Dedifferentiated amniotic fluid mesenchymal stem cell (primary cell): ENCODE measurements around the gene HGS.

Experiments used
- DNase-seq: peaks from one replicate; pipeline ENCODE4 v3.0.0-alpha.2; 2016; ENCODE audit errors: extremely low spot score

The HGS gene

GRCh38 chr17:81683584-81684441 lies at the start of gene HGS, which contains the start of gene ARL16:
Gene HGS (plus strand): TSS chr17:81684011. CDS start chr17:81684067, 56 bp downstream.
Gene ARL16 (minus strand): TSS chr17:81683797. CDS start chr17:81683753, 44 bp downstream.
- peak; percentile 99 for DNase-seq

DNA sequence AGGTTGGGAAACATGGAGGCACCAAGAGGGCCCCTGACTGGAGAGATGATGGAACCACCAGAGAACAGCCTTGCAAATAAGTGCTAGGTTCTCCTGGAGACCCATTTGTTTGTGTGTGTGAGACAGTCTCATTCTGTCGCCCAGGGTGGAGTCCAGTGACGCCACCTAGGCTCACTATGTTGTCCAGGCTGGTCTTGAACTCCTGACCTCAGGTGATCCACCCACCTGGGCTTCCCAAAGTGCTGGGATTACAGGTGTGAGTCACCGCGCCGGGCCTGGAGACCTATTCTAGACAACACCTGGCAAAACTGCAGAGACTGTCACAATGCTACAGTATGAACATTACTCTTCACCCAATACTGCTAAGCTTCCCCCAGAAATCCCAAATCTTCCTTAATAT lies 48.4 kb upstream of the HGS start:
- no peak for DNase-seq

DNA sequence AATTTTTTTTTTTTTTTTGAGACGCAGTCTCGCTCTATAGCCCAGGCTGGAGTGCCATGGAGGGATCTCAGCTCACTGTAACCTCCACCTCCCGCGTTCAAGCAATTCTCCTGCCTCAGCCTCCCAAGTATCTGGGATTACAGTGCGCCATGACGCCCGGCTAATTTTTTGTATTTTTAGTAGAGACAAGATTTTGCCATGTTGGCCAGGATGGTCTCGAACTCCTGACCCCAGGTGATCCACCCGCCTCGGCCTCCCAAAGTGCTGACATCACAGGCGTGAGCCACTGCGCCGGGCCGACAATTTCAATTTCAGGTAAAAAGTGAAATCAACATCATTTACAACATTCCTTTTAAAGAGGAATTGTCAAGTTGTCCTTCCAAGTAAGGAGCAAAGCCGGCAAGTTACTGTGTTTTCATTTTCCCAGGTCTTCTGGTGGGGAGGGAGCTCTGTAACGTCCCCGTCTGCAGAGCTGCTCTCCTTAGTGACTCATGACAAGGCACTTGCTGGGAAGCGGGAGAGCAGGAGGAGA lies 47.8 kb upstream of the HGS start:
- DNase-seq: peak; percentile 44

- DNase-seq: peak; percentile 83
These were observed 47.1 kb upstream of the HGS start, which contains the start of the genes NPLOC4 and TSPAN10 for GRCh38 chr17:81636505-81637288. Gene NPLOC4 (minus strand): TSS chr17:81637112. CDS start chr17:81636930, 182 bp downstream. Gene TSPAN10 (plus strand): TSS chr17:81637196. CDS start chr17:81642413, 5,217 bp downstream.

GRCh38 chr17:81638683-81639082 lies 45.1 kb upstream of the HGS start:
- DNase-seq: no peak

GRCh38 chr17:81640011-81640410 lies 43.8 kb upstream of the HGS start:
- DNase-seq: no peak

GRCh38 chr17:81641825-81642489 lies 41.9 kb upstream of the HGS start:
- peak; percentile 31 for DNase-seq

- no peak for DNase-seq
These were observed 39.3 kb upstream of the HGS start for GRCh38 chr17:81644496-81644895.

DNA sequence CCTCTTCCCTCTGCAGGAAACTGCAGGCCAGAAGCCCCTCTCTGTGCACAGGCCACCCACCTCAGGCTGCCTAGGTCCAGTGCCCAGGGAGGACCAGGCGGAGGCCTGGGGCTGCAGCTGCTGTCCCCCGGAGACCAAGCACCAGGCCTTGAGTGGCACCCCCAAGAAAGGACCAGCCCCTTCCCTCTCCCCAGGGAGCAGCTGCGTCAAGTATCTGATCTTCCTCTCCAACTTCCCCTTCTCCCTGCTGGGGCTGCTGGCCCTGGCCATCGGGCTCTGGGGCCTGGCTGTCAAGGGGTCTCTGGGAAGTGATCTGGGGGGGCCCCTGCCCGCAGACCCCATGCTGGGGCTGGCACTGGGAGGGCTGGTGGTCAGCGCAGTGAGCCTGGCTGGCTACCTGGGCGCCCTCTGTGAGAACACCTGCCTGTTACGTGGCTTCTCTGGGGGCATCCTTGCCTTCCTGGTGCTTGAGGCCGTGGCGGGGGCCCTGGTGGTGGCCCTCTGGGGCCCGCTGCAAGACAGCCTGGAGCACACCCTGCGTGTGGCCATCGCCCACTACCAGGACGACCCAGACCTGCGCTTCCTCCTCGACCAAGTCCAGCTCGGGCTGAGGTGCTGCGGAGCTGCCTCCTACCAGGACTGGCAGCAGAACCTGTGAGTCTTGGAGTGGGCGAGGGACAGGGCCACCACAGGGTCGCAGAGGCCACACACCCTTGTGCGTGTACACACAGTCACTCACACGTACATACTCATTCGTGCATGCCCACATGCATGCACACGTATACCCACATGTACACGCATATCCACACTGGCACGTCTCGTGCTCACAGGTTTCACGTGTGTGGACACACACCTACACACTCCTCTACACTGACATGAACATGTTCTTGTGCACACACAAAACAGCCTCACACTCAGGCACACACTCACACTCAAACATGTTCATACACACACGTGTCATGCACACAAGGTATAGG lies 38.5 kb upstream of the HGS start:
- DNase-seq: no peak

DNA sequence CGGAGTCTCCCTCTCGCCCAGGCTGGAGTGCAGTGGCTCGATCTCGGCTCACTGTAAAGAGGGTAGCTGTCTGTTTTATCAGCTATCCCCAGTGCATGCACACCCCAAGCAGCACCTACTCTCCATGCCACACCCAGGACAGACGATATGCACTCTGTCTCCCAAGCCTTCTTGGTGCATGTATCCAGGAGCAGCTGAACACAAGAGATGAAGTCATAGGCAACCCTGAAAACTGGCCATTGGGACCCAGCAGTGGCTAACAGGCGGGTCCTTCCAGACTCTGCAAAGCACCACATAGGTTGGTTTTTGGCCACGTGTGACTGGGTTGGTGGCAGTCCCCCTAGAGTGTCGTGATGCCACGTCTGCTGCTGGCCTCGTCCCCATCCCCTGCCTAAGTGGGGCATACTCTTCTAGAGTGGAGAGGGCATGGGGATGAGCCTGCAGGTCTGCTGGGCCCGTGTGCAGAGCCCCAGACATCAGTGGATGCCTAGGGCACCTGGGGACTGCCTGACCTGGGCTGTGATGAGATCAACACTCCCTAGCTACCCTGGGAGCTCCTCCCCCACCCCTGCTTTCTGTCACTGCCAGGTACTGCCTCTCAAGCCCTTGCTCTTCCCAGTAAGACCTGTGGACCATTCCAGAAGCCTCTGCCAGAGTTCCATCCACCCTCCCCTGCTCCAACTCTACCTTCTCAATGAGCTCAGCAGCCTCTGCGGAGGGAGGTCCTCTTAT lies 36.8 kb upstream of the HGS start:
- DNase-seq: no peak

DNA sequence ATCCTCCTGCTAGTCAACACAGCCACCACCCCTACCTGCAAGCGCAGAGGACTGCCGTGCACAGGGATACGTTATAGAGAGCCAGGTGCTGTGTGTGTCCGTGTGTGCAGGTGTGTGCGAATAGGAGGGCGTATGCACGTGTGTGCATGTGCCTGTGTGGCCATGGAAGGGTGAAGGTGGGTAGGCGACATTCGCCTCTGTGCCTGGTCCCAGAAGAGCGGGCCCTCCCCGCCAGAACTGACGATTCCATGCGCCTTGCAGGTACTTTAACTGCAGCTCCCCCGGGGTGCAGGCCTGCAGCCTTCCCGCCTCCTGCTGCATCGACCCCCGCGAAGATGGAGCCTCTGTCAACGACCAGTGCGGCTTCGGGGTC lies 36.2 kb upstream of the HGS start:
- no peak for DNase-seq

GRCh38 chr17:81648013-81648706 lies 35.7 kb upstream of the HGS start:
- no peak for DNase-seq

- DNase-seq: no peak
These were observed 35.1 kb upstream of the HGS start for GRCh38 chr17:81648707-81649085.

DNA sequence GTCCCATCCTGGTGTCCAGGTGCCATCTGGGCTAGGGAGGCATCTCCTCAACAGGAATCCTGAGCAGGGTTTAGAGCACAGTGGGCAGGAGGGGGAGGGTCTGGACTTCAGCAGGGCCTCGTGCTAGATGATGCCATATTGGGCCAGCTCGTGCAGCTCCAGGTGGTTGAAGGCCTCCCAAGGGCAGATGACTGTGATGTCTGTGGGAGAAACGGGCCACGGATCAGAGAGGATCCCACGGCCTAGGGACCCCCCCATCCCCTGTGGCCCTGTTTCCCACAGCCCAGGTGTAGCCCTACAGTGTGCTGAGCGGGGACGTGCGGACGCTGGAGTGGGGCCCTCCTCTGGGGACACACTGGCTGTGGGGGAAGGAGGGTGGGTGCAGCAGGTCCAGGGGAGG lies 32.9 kb upstream of the HGS start:
- no peak for DNase-seq

GRCh38 chr17:81651692-81652091 lies 32.1 kb upstream of the HGS start:
- peak; percentile 16 for DNase-seq

GRCh38 chr17:81652906-81653771 lies 30.7 kb upstream of the HGS start:
- no peak for DNase-seq

- no peak for DNase-seq
These were observed 28.3 kb upstream of the HGS start for GRCh38 chr17:81655378-81656117.
